ENCODE data around the gene FGF22.

Gene FGF22

GRCh38 chr19:664913-665443 is 25.3 kb downstream of the FGF22 start:
- peak; percentile 93 for TF ChIP-seq CTCF (IDR thresholded peaks at IDR 0.05)

DNA sequence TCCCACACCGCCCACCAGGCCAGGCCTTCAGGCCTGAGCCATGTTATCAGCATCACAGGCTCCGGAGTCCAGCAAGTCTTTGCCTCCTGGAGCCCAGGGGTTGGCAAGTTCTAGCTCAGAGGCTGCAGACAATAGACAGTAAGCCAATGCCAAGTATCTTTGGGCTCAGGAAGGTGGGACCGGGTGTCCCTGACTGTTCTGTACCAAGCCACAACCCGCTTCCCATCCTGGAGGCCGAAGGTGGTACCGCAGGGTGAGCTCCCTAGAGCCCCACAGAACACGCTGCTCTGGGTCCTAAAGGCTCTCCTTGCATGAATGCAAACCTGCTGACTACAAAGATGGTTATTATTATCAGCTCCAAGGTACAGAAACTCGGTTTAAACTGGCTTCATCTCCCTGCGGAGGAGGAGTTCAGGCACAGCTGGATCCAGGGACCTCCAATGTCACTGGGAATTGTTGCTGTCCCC is 31.0 kb downstream of the FGF22 start:
- no peak for TF ChIP-seq CTCF (IDR thresholded peaks at IDR 0.05)

- TF ChIP-seq CTCF (IDR thresholded peaks at IDR 0.05), result no peak
Measured at GRCh38 chr19:674282-675151, 34.8 kb downstream of the FGF22 start.

- no peak for TF ChIP-seq CTCF (IDR thresholded peaks at IDR 0.05)
Measured at GRCh38 chr19:676007-676338, 36.3 kb downstream of the FGF22 start.

DNA sequence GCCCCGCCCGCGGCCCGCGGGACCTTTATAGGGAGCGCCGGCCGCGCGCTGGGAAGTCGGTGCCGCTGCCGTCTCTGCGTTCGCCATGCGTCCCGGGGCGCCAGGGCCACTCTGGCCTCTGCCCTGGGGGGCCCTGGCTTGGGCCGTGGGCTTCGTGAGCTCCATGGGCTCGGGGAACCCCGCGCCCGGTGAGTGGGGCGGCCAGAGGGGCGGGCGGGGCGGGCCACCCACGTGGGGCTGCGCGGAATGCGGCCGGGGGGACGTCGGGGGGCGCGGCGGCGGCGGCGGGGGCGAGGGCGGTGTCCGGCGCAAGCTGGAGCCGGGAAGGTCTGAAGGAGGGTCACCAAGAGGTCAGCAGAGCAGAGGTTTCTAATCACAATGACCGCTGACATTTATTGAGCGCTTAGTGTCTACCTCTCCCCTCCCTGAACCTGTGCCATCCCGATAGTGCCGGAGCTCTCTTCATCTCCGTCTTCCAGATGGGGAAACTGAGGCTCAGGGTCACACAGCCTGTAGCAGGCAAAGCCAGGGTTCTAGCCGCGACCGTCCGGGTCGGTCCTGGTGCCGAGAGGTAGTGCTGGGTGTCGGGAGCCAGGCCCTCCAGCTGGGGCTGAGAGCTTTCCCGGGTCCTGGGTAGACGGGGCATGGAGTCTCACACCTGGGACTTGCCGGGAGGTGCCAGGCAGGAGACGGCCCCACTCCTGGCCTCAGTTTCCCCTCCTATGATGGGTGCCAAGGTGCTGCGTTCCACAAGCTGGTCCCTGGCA is 36.8 kb downstream of the FGF22 start, which contains the start of gene FSTL3:
TSS of gene FSTL3 (plus strand) at position 54 of the 767 bp plus-strand sequence. CDS start at position 86, 32 bp downstream.
- no peak for TF ChIP-seq CTCF (IDR thresholded peaks at IDR 0.05)

GRCh38 chr19:677201-677600 is 37.5 kb downstream of the FGF22 start:
- TF ChIP-seq CTCF (IDR thresholded peaks at IDR 0.05), result no peak

GRCh38 chr19:677601-678436 is 38.1 kb downstream of the FGF22 start:
- no peak for TF ChIP-seq CTCF (IDR thresholded peaks at IDR 0.05)
